GM21447 (cell line): ENCODE data around the gene MROH2A.

ENCODE experiments used
- ATAC-seq: cut with Tn5 transposase; IDR thresholded peaks from one replicate; pipeline ENCODE4 v1.9.1; 2021; ENCODE audit not compliant: unreplicated experiment

Gene MROH2A

GRCh38 chr2:233764761-233765160 lies 13.4 kb upstream of the MROH2A start:
- no peak for ATAC-seq

GRCh38 chr2:233766416-233766815 lies 11.7 kb upstream of the MROH2A start:
- ATAC-seq = no peak

- ATAC-seq = no peak
Measured at GRCh38 chr2:233768076-233768475, 10.1 kb upstream of the MROH2A start.

GRCh38 chr2:233769260-233769659 lies 8.9 kb upstream of the MROH2A start:
- ATAC-seq = no peak

- no peak for ATAC-seq
Measured at GRCh38 chr2:233772153-233772552, 6.0 kb upstream of the MROH2A start.

- no peak for ATAC-seq
Measured at GRCh38 chr2:233772583-233772982, 5.5 kb upstream of the MROH2A start.

- no peak for ATAC-seq
Measured at GRCh38 chr2:233773854-233774253, 4.3 kb upstream of the MROH2A start.

- ATAC-seq = no peak
Measured at GRCh38 chr2:233775414-233775813, 2.7 kb upstream of the MROH2A start.

GRCh38 chr2:233779722-233780121 lies 1.6 kb downstream of the MROH2A start:
- ATAC-seq = no peak

- no peak for ATAC-seq
Measured at GRCh38 chr2:233780771-233781170, 2.6 kb downstream of the MROH2A start.

GRCh38 chr2:233789554-233789953 lies 11.4 kb downstream of the MROH2A start:
- ATAC-seq = no peak

GRCh38 chr2:233791151-233791882 lies 13.2 kb downstream of the MROH2A start:
- no peak for ATAC-seq

- ATAC-seq = no peak
Measured at GRCh38 chr2:233791883-233792329, 13.8 kb downstream of the MROH2A start.

GRCh38 chr2:233792720-233793119 lies 14.6 kb downstream of the MROH2A start:
- ATAC-seq = no peak

GRCh38 chr2:233793465-233794127 lies 15.5 kb downstream of the MROH2A start:
- no peak for ATAC-seq

- no peak for ATAC-seq
Measured at GRCh38 chr2:233794128-233794658, 16.1 kb downstream of the MROH2A start.

GRCh38 chr2:233795735-233796171 lies 17.6 kb downstream of the MROH2A start:
- no peak for ATAC-seq

GRCh38 chr2:233796254-233796653 lies 18.1 kb downstream of the MROH2A start:
- ATAC-seq = no peak

GRCh38 chr2:233798335-233799086 lies 20.4 kb downstream of the MROH2A start:
- ATAC-seq = no peak

- ATAC-seq = no peak
Measured at GRCh38 chr2:233799087-233799665, 21.0 kb downstream of the MROH2A start.

- no peak for ATAC-seq
Measured at GRCh38 chr2:233799716-233800115, 21.6 kb downstream of the MROH2A start.
